NCI-H1417 treated with DMSO at 0.1 percent for 48 hours (cell line): ENCODE measurements around the gene BEST2.
A peak's percentile ranks its signal among the peaks of the same experiment; 100 is the strongest.

ENCODE experiments used
- DNase-seq: peaks from one replicate; lab custom pipeline; 2025; lab: John Stamatoyannopoulos, UW

Gene BEST2

DNA sequence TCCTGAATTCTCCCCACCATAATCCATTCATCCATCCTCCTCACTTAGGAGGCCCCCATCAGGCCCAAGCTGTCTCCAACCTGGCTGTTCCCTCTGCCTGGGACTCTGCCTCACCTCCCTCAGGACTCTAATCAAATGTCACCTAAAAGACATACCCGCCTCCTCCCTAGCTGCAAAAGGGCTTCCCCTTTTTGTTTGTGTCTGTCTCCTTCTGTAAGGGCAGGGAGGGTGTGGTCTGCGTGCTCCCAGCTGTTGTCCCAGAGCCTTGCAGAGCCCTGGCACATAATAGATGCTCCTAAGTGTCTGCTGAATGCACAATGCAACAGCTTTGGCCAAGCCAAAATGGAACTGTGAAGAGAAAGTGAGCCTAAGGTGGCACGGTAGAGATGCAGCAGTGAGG is 21.5 kb upstream of the BEST2 start:
- no peak for DNase-seq

DNA sequence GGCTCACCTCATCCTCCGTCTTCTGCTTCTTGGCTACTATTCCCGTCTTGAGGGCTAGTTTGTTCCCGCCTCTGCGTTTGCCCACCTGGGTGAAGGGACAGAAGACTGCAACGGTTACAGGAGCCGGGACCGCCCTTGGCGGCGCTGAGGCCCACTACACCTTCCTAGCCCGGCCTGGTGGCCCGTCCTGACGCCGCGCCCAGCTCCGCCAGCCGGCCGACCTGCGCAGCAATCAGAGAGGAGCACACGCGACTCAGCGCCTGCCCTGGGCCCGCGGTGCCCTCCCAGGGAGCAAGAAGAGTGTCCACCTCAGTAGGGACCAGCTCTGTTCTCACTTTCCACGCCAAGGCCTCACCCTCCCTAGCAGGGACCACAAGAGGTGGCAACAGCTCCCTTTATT is 20.3 kb upstream of the BEST2 start:
- DNase-seq: no peak

DNA sequence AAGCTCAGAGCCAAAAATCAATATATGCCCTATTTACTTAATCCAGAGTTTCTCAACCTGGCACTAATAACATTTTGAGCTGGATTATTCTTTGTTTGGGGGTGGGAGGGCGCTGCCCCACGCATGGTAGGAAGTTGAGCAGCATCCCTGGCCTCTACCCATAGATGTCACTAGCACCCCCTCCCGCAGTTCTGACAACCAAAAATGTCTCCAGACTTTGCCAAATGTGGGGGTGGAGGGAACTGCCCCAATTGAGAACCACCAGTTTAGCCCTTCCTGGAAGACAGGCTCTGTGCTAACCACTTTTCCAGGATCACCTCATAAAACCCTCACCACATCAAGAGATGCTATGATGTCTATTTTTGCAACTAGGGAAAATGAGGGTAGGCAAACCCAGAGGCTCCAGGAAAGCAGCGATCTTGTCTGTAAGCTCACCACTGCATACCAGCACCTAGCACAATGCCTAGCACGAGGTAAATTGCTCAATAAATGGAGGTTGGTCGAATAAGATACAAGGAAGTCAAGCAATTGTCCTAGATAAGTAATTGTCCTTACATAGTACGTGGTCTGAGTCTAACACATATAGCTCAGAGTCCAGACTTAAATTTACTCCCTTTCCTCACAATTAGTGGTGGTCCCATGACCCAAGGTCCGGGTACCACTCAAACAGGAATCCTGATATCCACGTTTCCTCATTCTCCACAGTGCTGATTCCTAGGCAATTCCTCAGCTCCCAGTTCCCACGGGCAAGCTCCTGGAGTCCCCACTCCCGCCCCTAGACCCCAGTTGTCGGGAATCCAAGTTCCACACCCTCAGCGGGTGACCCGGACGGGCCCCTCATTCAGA is 18.0 kb upstream of the BEST2 start:
- no peak for DNase-seq

DNA sequence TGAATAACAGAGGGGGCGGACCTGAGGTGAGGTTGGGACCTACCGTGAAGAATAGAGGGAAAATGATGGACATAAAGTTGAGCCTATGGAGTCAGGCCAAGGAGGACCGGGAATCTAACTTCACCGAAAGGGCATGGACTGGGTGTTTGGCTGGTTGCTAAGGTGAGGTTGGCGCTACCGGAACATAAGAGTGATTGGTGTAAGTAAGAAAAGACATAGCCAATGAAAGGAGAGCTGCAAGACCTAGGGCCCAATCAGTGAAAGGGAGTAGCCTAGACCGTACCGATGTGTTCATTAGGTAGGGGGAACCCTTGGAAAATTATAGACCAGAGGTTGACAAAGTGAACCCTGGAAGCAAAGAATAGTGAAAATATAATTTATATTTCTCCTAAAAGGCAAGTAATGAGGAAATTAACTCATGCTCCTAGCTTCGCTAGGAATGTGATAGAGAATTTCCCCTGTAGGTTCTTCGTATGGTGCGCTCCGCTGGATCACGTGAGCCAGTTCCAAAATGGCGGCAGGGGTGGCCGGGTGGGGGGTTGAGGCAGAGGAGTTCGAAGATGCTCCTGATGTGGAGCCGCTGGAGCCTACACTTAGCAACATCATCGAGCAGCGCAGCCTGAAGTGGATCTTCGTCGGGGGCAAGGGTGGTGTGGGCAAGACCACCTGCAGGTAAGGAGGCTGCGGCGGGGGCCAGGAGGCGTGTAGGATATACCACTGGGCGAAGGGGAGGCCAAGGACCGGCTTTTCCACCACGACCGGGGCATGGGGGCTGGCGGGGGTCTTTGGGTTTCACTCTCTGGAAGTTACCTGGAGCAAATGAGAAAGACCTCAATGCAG is 14.4 kb upstream of the BEST2 start, which contains the start of gene GET3:
Gene GET3, plus strand, starts transcription at position 503 of the 840 bp plus-strand sequence. Its CDS starts 9 bp downstream, at position 512.
- DNase-seq: peak; percentile 100

DNA sequence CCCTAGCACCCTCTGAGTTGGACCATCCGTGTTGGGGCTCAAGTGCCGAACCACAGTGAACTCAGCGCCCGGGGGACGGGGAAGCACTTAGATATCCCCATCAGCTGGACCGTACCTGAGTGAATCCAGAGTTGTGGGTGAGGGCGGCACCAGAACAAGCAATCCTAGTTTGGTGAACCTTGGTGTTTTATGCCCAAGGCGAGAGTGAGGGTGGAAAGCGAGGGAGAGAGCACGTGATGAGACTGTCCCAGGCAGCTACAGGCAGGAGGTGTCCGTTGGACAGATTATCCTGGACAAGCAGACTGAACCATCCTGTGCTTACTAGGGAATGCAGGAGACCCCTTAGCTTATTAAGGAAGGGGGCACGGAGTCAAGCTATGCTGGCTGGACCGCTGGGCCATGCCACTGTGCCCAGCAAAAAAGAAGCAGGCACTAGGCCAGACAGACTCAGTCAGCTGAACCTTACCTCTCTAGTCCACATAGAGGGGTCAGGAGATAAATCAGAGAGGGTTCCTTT is 13.7 kb upstream of the BEST2 start:
- DNase-seq: no peak

DNA sequence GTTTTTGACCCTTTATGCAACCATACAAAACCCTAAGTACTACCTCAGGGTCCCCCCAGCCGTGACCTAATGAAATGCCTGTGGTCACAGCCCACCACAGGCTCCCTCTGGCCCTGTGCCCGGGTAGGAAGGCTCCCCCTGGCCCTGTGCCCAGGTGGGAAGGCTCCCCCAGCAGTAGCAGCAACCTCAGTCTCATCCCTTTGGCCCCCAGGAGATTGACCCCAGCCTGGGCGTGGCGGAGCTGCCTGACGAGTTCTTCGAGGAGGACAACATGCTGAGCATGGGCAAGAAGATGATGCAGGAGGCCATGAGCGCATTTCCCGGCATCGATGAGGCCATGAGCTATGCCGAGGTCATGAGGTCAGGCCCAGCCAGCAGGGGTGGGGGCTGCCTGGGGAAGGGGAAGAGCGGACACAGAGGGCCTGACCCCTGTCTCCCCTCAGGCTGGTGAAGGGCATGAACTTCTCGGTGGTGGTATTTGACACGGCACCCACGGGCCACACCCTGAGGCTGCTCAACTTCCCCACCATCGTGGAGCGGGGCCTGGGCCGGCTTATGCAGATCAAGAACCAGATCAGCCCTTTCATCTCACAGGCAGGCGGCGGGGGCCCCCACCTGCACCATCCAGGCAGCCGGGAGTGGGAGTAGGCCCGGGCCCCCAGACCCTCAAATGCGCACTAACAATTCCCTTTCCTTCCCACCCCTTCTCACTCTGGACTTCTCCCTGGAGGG is 6.3 kb upstream of the BEST2 start:
- DNase-seq: no peak

DNA sequence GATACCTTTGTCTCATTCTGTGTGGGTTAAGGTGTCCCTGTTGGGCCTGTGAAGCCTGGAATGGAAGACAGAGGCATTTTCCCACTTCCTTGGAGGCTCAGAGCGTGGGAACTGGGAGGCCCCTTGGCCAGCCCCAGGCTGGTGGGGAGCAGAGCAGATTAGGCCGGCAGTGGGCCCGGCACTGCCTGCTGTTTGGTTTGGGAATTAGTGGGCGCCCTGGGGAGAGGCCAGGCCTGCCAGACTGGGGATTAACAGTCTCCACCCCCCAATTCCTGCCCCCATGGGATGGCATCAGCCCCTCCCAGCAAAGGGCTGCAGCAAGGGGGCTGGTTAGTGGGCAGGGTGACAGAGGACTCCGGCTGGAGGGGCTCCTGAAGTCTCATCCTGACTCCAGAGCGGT is 3.1 kb upstream of the BEST2 start:
- no peak for DNase-seq

DNA sequence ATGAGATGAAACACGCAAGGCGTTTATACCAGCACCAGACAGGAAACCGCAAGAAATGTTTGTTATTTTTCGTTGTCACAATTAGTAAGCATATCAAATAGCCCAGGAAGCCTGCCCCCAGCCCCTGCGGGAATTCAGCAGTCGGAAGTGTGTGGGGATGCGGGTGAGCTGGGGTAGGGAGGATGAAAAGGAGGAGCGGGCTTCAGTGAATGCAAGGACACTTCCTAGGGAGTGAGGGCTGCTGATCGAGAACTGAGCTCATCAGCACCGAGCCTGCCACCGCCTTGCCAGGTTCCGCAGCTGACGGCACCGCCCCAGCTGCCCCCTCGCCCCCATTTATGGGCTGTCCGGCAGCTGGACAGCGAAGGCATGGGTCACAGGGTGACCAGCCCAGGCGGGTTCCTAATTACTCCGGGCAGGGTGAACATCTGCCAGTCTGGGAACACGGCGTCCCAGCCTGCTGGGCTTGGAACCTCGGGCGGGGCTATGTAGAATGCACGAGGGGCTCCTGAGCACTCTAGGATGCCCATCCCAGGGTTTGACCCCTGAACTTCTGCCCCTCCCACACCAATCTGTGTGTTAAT is 1.6 kb upstream of the BEST2 start:
- no peak for DNase-seq

DNA sequence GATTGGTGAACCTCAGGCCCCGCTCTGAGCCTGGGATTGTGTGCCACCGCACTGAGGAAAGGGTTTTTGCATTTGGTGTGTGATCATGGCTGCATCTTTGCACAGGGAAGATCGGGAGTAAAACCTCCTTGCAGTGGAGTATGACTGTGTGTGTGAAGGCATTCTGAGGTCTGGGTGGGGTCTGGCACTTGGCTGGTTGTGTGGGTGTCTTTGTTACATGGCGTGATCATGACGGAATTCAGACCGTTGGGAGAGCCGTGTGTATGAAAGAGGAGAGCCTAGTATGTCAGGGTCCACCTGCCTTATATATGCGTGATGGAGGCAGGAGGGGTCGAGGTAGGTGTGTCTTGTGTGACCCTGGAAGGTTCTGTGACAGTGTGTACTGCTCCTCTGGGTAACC is 740 bp upstream of the BEST2 start:
- no peak for DNase-seq

DNA sequence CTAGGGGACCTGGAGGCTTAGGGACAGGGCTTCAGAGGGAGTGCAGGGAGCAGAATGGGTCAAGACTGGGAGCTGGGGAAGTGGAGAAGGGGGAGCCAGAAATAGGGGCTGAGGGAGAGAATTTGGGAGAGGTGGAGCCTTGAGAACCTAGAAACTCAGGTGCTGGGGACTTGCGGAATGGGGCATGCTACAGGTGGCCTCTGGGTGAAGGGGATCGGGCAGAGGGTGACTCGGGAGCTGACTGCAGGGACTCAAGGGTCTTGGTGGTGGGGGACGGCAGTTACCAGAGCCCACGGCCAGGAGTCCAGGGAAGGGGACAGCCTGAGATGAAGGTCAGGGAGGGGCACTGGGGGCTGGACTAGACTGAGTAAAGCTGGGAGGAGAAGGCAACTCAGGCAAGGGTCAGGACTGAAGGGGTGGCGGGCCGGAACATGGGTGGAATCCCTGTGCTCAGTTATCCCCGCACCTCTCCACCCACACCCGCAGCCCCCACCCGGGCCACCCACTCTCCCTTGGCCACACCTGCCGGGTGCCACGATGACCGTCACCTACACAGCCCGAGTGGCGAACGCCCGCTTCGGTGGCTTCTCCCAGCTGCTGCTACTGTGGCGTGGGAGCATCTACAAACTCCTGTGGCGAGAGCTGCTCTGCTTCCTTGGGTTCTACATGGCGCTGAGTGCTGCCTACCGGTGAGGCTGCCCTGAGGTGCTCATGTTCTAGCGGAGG is 628 bp downstream of the BEST2 start:
- DNase-seq: no peak

DNA sequence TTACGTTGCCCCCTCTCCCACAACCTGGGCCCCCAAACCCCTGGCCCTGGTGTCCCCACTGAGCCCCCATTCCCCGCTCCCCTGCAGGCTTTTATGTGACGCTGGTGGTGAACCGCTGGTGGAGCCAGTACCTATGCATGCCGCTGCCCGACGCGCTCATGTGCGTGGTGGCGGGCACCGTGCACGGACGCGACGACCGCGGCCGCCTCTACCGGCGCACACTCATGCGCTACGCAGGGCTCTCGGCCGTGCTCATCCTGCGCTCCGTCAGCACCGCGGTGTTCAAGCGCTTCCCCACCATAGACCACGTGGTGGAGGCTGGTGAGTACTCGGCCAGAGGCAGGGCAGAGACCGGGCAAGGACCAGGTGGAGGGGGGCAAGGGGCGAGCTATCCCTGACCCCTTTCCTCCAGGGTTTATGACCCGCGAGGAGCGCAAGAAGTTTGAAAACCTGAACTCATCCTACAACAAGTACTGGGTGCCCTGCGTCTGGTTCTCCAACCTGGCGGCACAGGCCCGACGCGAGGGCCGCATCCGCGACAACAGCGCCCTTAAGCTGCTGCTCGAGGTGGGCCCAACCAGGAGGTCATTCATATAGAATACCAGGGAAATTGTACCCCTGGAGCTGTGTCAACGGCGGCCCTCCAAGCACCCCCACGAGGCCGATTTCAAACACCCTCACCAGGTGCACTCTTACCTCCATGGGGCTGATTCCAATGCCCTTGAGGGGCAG is 3.0 kb downstream of the BEST2 start:
- no peak for DNase-seq

DNA sequence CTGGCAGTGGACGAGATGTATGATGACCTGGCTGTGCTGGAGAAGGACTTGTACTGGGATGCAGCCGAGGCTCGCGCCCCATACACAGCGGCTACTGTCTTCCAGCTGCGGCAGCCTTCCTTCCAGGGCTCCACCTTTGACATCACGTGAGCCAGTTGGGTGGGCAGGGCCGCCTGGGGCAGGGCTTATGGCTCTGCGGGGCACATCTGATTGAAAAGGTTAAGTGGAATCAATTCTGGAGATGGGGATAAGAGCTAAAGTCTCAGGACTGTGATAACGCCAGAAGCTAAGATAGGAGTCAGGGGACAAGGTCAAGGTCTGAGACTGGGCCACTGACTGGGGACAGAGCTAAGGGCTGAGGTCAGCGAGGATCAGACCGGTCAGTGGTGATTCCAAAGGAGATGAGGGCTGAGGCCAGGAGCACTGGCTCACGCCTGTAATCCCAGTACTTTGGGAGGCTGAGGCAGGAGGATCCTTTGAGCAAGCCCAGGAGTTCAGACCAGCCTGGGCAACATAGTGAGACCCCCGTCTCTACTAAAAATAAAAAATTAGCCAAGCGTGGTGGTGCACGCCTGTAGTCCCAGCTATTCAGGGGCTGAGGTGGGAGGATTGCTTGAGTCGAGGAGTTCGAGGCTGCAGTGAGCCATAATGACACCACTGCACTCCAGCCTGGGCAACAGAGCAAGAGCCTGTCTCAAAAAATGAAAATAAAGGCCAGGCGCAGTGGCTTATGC is 4.7 kb downstream of the BEST2 start:
- DNase-seq: no peak

DNA sequence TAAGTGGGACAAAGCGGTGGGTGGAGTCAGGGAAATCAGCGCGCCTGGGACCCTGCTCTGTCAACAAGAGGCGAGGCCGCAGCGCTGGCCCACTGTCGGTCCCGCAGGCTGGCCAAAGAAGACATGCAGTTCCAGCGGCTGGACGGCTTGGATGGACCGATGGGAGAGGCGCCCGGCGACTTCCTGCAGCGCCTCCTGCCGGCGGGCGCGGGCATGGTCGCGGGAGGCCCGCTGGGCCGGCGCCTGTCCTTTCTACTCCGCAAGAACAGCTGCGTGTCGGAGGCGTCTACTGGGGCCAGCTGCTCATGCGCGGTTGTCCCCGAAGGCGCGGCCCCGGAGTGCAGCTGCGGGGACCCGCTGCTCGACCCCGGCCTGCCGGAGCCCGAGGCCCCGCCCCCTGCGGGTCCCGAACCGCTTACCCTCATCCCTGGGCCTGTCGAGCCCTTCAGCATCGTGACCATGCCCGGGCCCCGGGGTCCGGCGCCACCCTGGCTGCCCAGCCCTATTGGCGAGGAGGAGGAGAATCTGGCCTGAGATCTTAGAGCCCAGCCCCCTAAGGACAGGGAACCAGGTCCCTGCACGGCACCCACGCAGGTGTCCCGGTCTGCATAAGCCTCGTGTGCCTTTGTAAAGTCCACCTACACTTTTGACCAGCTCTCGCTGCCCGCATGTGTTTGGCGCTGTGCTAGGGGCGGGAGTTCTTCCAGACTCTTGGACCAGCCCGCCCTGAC is 6.1 kb downstream of the BEST2 start:
- DNase-seq: no peak

DNA sequence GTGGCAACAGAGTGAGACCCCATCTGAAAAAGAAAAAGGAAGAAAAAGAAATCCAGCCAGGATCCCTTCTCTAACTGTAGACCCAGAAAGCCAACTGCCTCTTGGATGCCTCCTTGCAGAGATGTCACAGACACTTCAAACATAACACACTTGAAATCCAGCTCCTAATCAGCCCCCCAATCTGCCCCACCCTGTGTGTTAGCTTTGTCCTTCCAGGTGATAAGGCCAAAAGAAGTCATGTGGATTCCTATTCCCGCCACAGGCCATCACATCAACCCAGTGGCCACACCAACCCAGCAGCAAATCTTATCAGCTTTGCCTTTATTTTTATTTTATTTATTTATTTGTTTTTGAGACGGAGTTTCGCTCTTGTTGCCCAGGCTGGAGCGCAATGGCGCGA is 8.1 kb downstream of the BEST2 start:
- DNase-seq: no peak

DNA sequence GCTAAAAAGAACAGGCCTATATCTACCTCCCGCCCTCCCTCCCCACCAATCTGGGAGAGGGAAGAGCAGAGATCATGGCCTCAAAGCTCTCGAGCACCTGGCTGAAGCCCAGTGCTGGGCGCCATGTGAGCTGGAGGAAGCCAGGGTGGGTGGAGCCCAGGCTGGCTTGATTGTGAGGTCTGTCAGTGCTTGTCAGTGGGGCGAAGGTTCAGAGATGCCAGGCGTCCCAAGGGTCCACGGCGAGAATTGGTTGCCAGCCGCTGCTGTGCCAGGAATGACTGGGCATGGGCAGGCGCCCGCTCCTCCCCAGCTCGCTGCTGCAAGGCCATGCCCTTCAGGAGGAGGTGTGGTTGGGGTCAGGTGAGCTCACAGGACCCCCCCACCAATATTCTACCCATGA is 11.5 kb downstream of the BEST2 start:
- no peak for DNase-seq

DNA sequence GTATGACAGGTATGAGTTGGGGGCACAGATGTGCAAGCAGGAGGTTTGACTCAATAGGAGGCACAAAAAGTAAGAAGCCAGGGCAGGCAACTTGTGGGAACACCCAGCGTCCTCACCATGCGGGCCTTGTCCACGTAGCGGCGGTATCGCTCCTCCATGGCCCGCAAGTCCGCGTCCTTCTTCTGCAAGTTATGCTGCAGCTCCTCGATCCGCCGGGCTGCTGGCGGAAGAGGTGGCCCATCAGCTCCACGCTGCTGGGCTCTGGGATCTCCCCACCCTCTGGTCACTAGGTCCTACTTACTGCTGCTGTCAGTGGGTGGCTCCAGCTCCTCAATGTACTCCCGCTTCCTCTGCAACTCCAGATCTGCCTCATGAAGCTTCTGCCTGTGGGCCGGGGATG is 13.1 kb downstream of the BEST2 start:
- DNase-seq: no peak

DNA sequence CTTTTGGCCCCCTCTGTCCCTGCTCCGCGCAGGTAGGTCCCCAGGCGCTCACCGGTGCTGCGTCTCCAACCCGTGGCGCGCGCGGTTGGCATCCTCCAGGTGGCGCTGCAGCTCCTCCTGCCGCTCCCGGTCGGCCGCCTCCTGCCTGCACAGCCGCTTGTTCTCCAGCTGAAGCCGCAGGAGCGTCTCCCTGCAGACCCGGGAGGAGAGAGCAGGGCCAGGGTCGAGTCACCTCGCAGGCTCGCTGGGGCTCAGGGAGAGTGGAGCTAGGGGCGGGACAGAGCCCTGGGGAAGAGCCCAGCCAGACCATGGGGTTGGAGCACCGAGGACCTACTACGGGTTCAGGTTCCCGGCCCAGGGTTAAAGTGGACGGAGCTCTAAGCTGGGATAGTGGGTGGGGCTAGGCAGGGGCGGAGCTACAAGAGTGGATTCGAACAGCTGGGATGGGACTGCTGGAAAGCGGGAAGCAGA is 14.5 kb downstream of the BEST2 start:
- no peak for DNase-seq

DNA sequence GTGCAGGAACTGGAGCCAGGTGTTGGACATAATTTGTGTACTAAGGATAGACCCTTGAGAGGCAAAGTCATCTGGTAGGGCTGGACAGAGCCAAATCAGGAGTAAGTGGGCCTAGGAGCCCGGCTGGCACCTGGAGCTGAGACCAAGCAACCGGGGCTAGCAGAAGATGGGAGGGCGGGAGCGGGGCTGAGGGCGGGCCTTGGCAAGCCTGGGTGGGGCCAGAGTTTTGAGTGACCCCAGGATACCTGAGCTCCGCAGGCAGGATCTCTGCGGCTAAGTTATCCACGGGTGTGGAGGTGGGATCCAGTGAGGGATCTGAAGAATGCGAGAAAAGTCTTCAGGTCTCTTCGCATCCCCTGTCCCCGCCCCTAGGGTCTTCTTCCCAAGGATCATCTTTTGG is 15.6 kb downstream of the BEST2 start:
- DNase-seq: no peak

DNA sequence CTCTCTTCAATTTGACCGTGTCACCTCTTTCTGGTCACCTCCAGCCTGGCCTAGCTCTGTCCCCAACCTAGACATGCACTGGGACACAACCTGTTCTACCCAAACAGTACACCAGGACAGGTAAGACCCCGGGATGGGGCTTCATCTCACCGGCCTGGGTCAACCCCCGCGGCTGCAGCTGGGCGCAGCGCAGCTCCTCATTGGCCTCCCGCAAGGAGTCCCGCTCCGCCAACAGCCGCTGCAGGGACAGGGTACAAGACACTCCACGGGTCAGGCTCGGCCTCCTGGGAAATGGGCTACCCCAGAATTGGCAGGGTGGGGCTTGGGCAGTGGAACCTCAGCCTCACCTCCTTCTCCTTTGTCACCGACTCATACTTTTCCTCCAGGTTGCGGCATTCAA is 16.1 kb downstream of the BEST2 start:
- no peak for DNase-seq
